Panc1 (cell line): Measurements from ENCODE around the gene IKBKG.

ENCODE experiments used
- CTCF ChIP-seq: fragments of 450-650 bp; IDR thresholded peaks from 2 replicates; pipeline ENCODE4 v1.5.1; 2017; ENCODE audit warnings: mild to moderate bottlenecking
- POLR2AphosphoS5 ChIP-seq: IDR thresholded peaks from 2 replicates; pipeline ENCODE4 v1.6.1; 2012; ENCODE audit warnings: mild to moderate bottlenecking, low read depth, low read length, moderate library complexity
- REST ChIP-seq, 2 experiments: IDR thresholded peaks; 2 replicates each; pipeline ENCODE4 v1.6.1; 2011 to 2012; ENCODE audit warnings: low read depth in 2 of 2, control low read depth in 1 of 2, low read length in 1 of 2, mild to moderate bottlenecking in 1 of 2, moderate library complexity in 1 of 2; ENCODE audit not compliant: insufficient read depth in 1 of 2
- SIN3A ChIP-seq: IDR thresholded peaks from 2 replicates; pipeline ENCODE4 v1.6.1; 2012; ENCODE audit warnings: low read depth, mild to moderate bottlenecking, low read length, moderate library complexity, borderline replicate concordance; ENCODE audit not compliant: insufficient read depth
- TCF7L2 ChIP-seq: IDR thresholded peaks from 2 replicates; pipeline ENCODE4 v1.6.1; 2011; ENCODE audit warnings: mild to moderate bottlenecking, low read depth, low read length, inconsistent platforms

GRCh38 chrX:154515090-154515965 lies 32.1 kb upstream of the IKBKG start:
- TF ChIP-seq TCF7L2 (no peak), CTCF (no peak), POLR2AphosphoS5 (no peak), SIN3A (no peak), REST (IDR thresholded peaks at IDR 0.05; ENCODE audit: insufficient read depth in 1 of 2, low read depth in 2 of 2, low read length in 1 of 2) (no peak)
